HepG2 (cell line): Measurements from ENCODE around the gene CDC20. TPM values are rescaled to one million over a fixed set of nuclear protein-coding genes. Genes with fewer than 3 reads are reported as not detected.

Source experiments
- ATAC-seq: fragments of 200-7000 bp; cut with Tn5 transposase; 3 replicates; pipeline ENCODE4 v1.9.1; 2020; ENCODE audit warnings: mild to moderate bottlenecking, moderate library complexity
- BruUV-seq: library from RNA; stranded (reverse); fragments of 400-500 nt; replicated peaks from 2 replicates; lab custom pipeline; 2021; lab: Mats Ljungman, UMichigan
- CTCF ChIA-PET: fragments of 300-600 bp; formaldehyde crosslinking; extraction: SDS; loops from one replicate; lab custom pipeline; 2021; ENCODE audit warnings: low total read pairs, inconsistent platforms, low intra/inter-chr PET ratio; lab: Yijun Ruan, JAX
- POLR2A ChIA-PET: fragments of 350-600 bp; sonication (Branson Sonifier 250); formaldehyde crosslinking; loops from one replicate; lab custom pipeline; 2020; ENCODE audit warnings: antibody characterized with exemption, inconsistent platforms; lab: Yijun Ruan, JAX
- DNase-seq: peaks from one replicate; pipeline ENCODE4 v3.0.0-alpha.2; 2015; ENCODE audit warnings: low spot score
- FAIRE-seq: peaks from 3 replicates; lab custom pipeline; 2011; peaks lifted over from hg19 to GRCh38; lab: Jason Lieb, UNC
- H2AFZ ChIP-seq: one replicate; pipeline ENCODE4 v1.6.1; 2011; ENCODE audit warnings: low read length, inconsistent platforms
- H3K27ac ChIP-seq: fragments of 300-600 bp; 3 replicates; pipeline ENCODE4 v1.8.0; 2011; ENCODE audit warnings: mixed run types, mild to moderate bottlenecking, mixed read lengths, low read length, inconsistent platforms; ENCODE audit not compliant: insufficient read depth; ENCODE audit errors: extremely low read length
- H3K27me3 ChIP-seq, 2 experiments: fragments of 200-600 bp in 1 of 2; 2 replicates in 1 of 2; 3 replicates in 1 of 2; pipeline versions ENCODE4 v1.6.0 to v1.8.0; 2011; ENCODE audit warnings: low read length in 2 of 2, mild to moderate bottlenecking in 2 of 2, moderate library complexity in 2 of 2, inconsistent platforms in 1 of 2; ENCODE audit not compliant: insufficient read depth in 2 of 2, control insufficient read depth in 1 of 2
- H3K36me3 ChIP-seq, 2 experiments: fragments of 200-600 bp in 1 of 2; replicated peaks in 1 of 2; 2 replicates in 1 of 2; 3 replicates in 1 of 2; pipeline versions ENCODE4 v1.5.1 to v1.8.0; 2011; ENCODE audit warnings: low read length in 2 of 2, inconsistent platforms in 1 of 2; ENCODE audit not compliant: insufficient read depth in 2 of 2, control insufficient read depth in 1 of 2
- H3K4me1 ChIP-seq: 2 replicates; pipeline ENCODE4 v1.5.1; 2012; ENCODE audit warnings: low read length, inconsistent platforms; ENCODE audit not compliant: insufficient read depth
- H3K4me2 ChIP-seq: 2 replicates; pipeline ENCODE4 v1.6.0; 2011; ENCODE audit warnings: low read depth, low read length, inconsistent platforms
- H3K4me3 ChIP-seq, 3 experiments: fragments of 200-600 bp in 1 of 3; sonication (generic), shearing (Covaris generic) in 1 of 3; replicated peaks in 1 of 3; 2 replicates each; pipeline ENCODE4 v1.5.1; 2011 to 2016; ENCODE audit warnings: low read length in 3 of 3, inconsistent platforms in 2 of 3, low read depth in 2 of 3, mild to moderate bottlenecking in 2 of 3, control low read depth in 1 of 3, mixed read lengths in 1 of 3; ENCODE audit not compliant: insufficient read depth in 1 of 3
- H3K79me2 ChIP-seq: one replicate; pipeline ENCODE4 v1.6.1; 2011; ENCODE audit warnings: low read length, inconsistent platforms; ENCODE audit not compliant: insufficient read depth
- H3K9ac ChIP-seq: 2 replicates; pipeline ENCODE4 v1.6.0; 2011; ENCODE audit warnings: mild to moderate bottlenecking, low read depth, low read length, inconsistent platforms; ENCODE audit not compliant: insufficient read depth
- H3K9me3 ChIP-seq: 2 replicates; pipeline ENCODE4 v1.5.1; 2012; ENCODE audit warnings: mild to moderate bottlenecking, low read length
- H4K20me1 ChIP-seq: 2 replicates; pipeline ENCODE4 v1.6.0; 2011; ENCODE audit warnings: inconsistent platforms, mild to moderate bottlenecking, low read length, moderate library complexity; ENCODE audit not compliant: insufficient read depth
- KDM6A ChIP-seq: IDR thresholded peaks from 2 replicates; pipeline ENCODE4 v1.6.1; 2016; ENCODE audit warnings: low read depth
- MTA1 ChIP-seq: sonication (generic); formaldehyde crosslinking; IDR thresholded peaks from 2 replicates; pipeline ENCODE4 v1.4.0; 2020; ENCODE audit warnings: missing genetic modification reagents, mild to moderate bottlenecking, borderline replicate concordance
- NR2C2 ChIP-seq: sonication (generic); formaldehyde crosslinking; IDR thresholded peaks from 2 replicates; pipeline ENCODE4 v1.4.0; 2020; ENCODE audit warnings: missing genetic modification reagents, mild to moderate bottlenecking, moderate library complexity, borderline replicate concordance
- NR2F2 ChIP-seq: IDR thresholded peaks from 2 replicates; pipeline ENCODE4 v1.6.1; 2012; ENCODE audit warnings: low read depth, inconsistent platforms, borderline replicate concordance
- SKI ChIP-seq: fragments of 450-650 bp; IDR thresholded peaks from one replicate; pipeline ENCODE4 v1.6.1; 2018; ENCODE audit warnings: mild to moderate bottlenecking; ENCODE audit not compliant: partially characterized antibody
- ZNF468 ChIP-seq: sonication (generic); formaldehyde crosslinking; IDR thresholded peaks from 2 replicates; pipeline ENCODE4 v1.8.0; 2022; ENCODE audit warnings: mild to moderate bottlenecking, moderate library complexity, missing genetic modification reagents
- WGBS: methylation state at CpG from one replicate; pipeline ENCODE4 v1.1.6; 2017; ENCODE audit warnings: low lambda C conversion rate; 5-methylcytosine and 5-hydroxymethylcytosine counted together
- in situ Hi-C: cut with HindIII; loops from 2 replicates; pipeline ENCODE4 v1.10.0; 2017; ENCODE audit warnings: low pct_unique_long_range_greater_than_20kb; ENCODE audit not compliant: extremely low pct_ligation_motif_present
- intact Hi-C: fragments of 100-400 bp; cut with micrococcal nuclease; formaldehyde crosslinking; loops from one replicate; pipeline ENCODE4 v1.10.0; 2022; ENCODE audit not compliant: unreplicated experiment
- polyA plus RNA-seq, 8 experiments: library from polyadenylated mRNA; depleted of rRNA in 3 of 8; stranded (reverse) in 7 of 8; unstranded in 1 of 8; fragments of >200 nt; fragmentation: Illumina TruSeq in 4 of 8; extraction: Trizol in 4 of 8; gene quantifications; 2 replicates each; pipeline versions ENCODE4 v1.2.1 to v1.2.3, GENCODE V29; 2011 to 2016; ENCODE audit warnings: low read depth in 4 of 8, missing spikeins in 1 of 8, mixed read lengths in 1 of 8; ENCODE audit not compliant: insufficient read depth in 1 of 8
- total RNA-seq, 5 experiments: library from RNA; depleted of rRNA; stranded (reverse); fragments of >200 nt; fragmentation: Illumina TruSeq; extraction: Trizol; gene quantifications; 2 replicates each; pipeline ENCODE4 v1.2.3, GENCODE V29; 2016; ENCODE audit warnings: low read depth in 1 of 5
- TF ChIP-seq, protein P1 (sequence below): sonication (generic); formaldehyde crosslinking; IDR thresholded peaks from 2 replicates; pipeline ENCODE4 v1.4.0; 2020; ENCODE audit warnings: mild to moderate bottlenecking, missing genetic modification reagents, borderline replicate concordance
- TF ChIP-seq, protein P2 (sequence below), 2 experiments: fragments of 450-650 bp in 1 of 2; sonication (generic) in 1 of 2; formaldehyde crosslinking in 1 of 2; IDR thresholded peaks; 2 replicates each; pipeline versions ENCODE4 v1.6.1 to v1.8.0; 2016 to 2022; ENCODE audit warnings: antibody characterized with exemption in 1 of 2, mild to moderate bottlenecking in 1 of 2, missing genetic modification reagents in 1 of 2

The CDC20 gene
- total and polyA plus RNA-seq, 2 of the 13 experiments (the other 11 are each of a cell fraction or from before 2014, with no cell fraction given): 57.9 to 90.0 TPM

DNA sequence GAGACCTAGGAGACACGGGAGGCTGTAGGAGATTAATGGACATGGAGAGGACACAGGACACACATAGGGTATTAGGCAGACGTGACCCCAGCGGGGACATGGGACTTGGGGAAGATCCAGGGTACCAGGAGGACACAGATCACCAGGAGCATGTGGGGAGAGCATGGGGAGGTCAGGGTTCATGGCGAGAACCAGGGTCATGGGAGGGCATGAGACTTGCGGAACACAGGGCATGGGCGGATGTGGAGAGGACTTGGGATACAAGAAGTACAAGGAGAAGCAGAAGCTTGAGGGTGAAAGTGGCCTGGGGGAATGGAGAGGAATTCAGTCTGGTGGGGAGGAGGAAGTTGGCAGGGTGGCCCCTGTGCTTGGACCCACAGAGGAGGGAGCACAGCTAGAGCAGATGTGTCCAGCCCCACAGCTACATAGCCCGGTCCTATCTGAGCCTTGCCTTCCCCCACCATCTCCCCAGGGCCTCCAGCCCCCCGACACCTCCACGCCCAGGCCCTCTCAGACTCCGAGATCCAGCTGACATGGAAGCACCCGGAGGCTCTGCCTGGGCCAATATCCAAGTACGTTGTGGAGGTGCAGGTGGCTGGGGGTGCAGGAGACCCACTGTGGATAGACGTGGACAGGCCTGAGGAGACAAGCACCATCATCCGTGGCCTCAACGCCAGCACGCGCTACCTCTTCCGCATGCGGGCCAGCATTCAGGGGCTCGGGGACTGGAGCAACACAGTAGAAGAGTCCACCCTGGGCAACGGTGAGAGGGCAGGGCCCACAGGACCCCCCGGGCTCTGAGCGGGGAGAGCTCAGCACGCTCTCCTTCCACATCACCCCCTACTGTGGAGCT is 45.9 kb upstream of the CDC20 start:
- no peak for DNase-seq
- no TSS peak for BruUV-seq
- ATAC-seq: peak; percentile 9; the same call in 1 of the 3 replicates
- Histone ChIP-seq H2AFZ (no peak overlapping the region), H4K20me1 (no peaks in the 10 kb centered on the region), H3K4me3 (no peak overlapping the region), H3K27ac (no peak overlapping the region), H3K36me3 (no peaks in the 10 kb centered on the region), H3K79me2 (no peaks in the 10 kb centered on the region), H3K9me3 (no peaks in the 10 kb centered on the region), H3K9ac (no peak overlapping the region), H3K27me3 (peaks cover 4 to 51% of the 10 kb centered on the region in 2 experiments; a peak in 4 of 5 replicates), H3K4me1 (peaks cover 31% of the 10 kb centered on the region), H3K4me2 (peak overlapping the region; percentile 18; the same call in 1 of the 2 replicates)
- POLR2A ChIA-PET: no interaction called here
- in situ Hi-C loops (no loop called here), intact Hi-C loops (no loop called here)
- CTCF ChIA-PET: no interaction called here
- WGBS: 33% methylated on average over 10 of the region's 24 CpGs
- no peak for FAIRE-seq
- TF ChIP-seq MTA1 (CRISPR knock-in tag): no peak
- TF ChIP-seq NR2C2 (CRISPR knock-in tag): peak; percentile 81
- TF ChIP-seq, protein P1, sequence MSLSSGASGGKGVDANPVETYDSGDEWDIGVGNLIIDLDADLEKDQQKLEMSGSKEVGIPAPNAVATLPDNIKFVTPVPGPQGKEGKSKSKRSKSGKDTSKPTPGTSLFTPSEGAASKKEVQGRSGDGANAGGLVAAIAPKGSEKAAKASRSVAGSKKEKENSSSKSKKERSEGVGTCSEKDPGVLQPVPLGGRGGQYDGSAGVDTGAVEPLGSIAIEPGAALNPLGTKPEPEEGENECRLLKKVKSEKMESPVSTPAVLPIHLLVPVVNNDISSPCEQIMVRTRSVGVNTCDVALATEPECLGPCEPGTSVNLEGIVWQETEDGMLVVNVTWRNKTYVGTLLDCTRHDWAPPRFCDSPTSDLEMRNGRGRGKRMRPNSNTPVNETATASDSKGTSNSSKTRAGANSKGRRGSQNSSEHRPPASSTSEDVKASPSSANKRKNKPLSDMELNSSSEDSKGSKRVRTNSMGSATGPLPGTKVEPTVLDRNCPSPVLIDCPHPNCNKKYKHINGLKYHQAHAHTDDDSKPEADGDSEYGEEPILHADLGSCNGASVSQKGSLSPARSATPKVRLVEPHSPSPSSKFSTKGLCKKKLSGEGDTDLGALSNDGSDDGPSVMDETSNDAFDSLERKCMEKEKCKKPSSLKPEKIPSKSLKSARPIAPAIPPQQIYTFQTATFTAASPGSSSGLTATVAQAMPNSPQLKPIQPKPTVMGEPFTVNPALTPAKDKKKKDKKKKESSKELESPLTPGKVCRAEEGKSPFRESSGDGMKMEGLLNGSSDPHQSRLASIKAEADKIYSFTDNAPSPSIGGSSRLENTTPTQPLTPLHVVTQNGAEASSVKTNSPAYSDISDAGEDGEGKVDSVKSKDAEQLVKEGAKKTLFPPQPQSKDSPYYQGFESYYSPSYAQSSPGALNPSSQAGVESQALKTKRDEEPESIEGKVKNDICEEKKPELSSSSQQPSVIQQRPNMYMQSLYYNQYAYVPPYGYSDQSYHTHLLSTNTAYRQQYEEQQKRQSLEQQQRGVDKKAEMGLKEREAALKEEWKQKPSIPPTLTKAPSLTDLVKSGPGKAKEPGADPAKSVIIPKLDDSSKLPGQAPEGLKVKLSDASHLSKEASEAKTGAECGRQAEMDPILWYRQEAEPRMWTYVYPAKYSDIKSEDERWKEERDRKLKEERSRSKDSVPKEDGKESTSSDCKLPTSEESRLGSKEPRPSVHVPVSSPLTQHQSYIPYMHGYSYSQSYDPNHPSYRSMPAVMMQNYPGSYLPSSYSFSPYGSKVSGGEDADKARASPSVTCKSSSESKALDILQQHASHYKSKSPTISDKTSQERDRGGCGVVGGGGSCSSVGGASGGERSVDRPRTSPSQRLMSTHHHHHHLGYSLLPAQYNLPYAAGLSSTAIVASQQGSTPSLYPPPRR: no peak
- TF ChIP-seq KDM6A: no peak
- peak; percentile 20 for TF ChIP-seq SKI
- 0 out of 2 replicates have a peak, but pooled peaks have one; percentile 21 for TF ChIP-seq NR2F2
- TF ChIP-seq, protein P2, sequence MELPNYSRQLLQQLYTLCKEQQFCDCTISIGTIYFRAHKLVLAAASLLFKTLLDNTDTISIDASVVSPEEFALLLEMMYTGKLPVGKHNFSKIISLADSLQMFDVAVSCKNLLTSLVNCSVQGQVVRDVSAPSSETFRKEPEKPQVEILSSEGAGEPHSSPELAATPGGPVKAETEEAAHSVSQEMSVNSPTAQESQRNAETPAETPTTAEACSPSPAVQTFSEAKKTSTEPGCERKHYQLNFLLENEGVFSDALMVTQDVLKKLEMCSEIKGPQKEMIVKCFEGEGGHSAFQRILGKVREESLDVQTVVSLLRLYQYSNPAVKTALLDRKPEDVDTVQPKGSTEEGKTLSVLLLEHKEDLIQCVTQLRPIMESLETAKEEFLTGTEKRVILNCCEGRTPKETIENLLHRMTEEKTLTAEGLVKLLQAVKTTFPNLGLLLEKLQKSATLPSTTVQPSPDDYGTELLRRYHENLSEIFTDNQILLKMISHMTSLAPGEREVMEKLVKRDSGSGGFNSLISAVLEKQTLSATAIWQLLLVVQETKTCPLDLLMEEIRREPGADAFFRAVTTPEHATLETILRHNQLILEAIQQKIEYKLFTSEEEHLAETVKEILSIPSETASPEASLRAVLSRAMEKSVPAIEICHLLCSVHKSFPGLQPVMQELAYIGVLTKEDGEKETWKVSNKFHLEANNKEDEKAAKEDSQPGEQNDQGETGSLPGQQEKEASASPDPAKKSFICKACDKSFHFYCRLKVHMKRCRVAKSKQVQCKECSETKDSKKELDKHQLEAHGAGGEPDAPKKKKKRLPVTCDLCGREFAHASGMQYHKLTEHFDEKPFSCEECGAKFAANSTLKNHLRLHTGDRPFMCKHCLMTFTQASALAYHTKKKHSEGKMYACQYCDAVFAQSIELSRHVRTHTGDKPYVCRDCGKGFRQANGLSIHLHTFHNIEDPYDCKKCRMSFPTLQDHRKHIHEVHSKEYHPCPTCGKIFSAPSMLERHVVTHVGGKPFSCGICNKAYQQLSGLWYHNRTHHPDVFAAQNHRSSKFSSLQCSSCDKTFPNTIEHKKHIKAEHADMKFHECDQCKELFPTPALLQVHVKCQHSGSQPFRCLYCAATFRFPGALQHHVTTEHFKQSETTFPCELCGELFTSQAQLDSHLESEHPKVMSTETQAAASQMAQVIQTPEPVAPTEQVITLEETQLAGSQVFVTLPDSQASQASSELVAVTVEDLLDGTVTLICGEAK (IDR thresholded peaks at IDR 0.05): no peak
- TF ChIP-seq, protein P2 (CRISPR knock-in tag; IDR thresholded peaks at IDR 0.05): 0 out of 2 replicates have a peak, but pooled peaks have one; percentile 15
- no peak for TF ChIP-seq ZNF468 (CRISPR knock-in tag)
